Parathyroid adenoma (tissue), 2 donors: Measurements from ENCODE around the gene PER1.
A peak's percentile ranks its signal among the peaks of the same experiment; 100 is the strongest.

Source experiments
- H2AFZ ChIP-seq: fragments of 300-600 bp; sonication (generic); one replicate; pipeline ENCODE4 v1.7.0; 2017; ENCODE audit warnings: antibody characterized with exemption, mild to moderate bottlenecking
- H3K27ac ChIP-seq: fragments of 300-600 bp; sonication (generic); one replicate; pipeline ENCODE4 v1.7.0; 2017
- H3K27me3 ChIP-seq: fragments of 300-600 bp; sonication (generic); one replicate; pipeline ENCODE4 v1.7.0; 2017; ENCODE audit warnings: low read length; ENCODE audit not compliant: control insufficient read depth, insufficient read depth
- H3K36me3 ChIP-seq: fragments of 300-600 bp; sonication (generic); one replicate; pipeline ENCODE4 v1.7.0; 2017; ENCODE audit warnings: low read length; ENCODE audit not compliant: control insufficient read depth, insufficient read depth
- H3K4me1 ChIP-seq: fragments of 300-600 bp; sonication (generic); one replicate; pipeline ENCODE4 v1.7.0; 2017; ENCODE audit warnings: control low read depth
- H3K4me2 ChIP-seq: fragments of 300-600 bp; sonication (generic); one replicate; pipeline ENCODE4 v1.7.0; 2017; ENCODE audit warnings: low read length
- H3K4me3 ChIP-seq: fragments of 300-600 bp; sonication (generic); one replicate; pipeline ENCODE4 v1.7.0; 2017; ENCODE audit warnings: low read depth, low read length
- H3K79me2 ChIP-seq: fragments of 300-600 bp; sonication (generic); one replicate; pipeline ENCODE4 v1.7.0; 2017; ENCODE audit warnings: control low read depth
- H3K9ac ChIP-seq: fragments of 300-600 bp; sonication (generic); one replicate; pipeline ENCODE4 v1.7.0; 2017; ENCODE audit warnings: mild to moderate bottlenecking
- H3K9me3 ChIP-seq: fragments of 300-600 bp; sonication (generic); one replicate; pipeline ENCODE4 v1.7.0; 2017; ENCODE audit warnings: low read length; ENCODE audit not compliant: control insufficient read depth
- TF ChIP-seq, protein P1 (sequence below): fragments of 300-600 bp; sonication (generic); IDR thresholded peaks from one replicate; pipeline ENCODE4 v1.7.0; 2017; ENCODE audit warnings: antibody characterized with exemption, mild to moderate bottlenecking
- donor health status: primary hyperparathyroidism.

PER1 gene

GRCh38 chr17:8153957-8154607 is 1.9 kb upstream of the PER1 start:
- H3K79me2 ChIP-seq: peaks cover 41% of the 10 kb centered on the region
- H3K27me3 ChIP-seq: no peaks in the 10 kb centered on the region
- H2AFZ ChIP-seq: no peak overlapping the region
- peaks cover 34% of the 10 kb centered on the region for H3K4me1 ChIP-seq
- no peaks in the 10 kb centered on the region for H3K36me3 ChIP-seq
- peak overlapping the region; percentile 100 for H3K27ac ChIP-seq
- H3K4me2 ChIP-seq: peak overlapping the region; percentile 100
- H3K9me3 ChIP-seq: no peaks in the 10 kb centered on the region
- TF ChIP-seq, protein P1, sequence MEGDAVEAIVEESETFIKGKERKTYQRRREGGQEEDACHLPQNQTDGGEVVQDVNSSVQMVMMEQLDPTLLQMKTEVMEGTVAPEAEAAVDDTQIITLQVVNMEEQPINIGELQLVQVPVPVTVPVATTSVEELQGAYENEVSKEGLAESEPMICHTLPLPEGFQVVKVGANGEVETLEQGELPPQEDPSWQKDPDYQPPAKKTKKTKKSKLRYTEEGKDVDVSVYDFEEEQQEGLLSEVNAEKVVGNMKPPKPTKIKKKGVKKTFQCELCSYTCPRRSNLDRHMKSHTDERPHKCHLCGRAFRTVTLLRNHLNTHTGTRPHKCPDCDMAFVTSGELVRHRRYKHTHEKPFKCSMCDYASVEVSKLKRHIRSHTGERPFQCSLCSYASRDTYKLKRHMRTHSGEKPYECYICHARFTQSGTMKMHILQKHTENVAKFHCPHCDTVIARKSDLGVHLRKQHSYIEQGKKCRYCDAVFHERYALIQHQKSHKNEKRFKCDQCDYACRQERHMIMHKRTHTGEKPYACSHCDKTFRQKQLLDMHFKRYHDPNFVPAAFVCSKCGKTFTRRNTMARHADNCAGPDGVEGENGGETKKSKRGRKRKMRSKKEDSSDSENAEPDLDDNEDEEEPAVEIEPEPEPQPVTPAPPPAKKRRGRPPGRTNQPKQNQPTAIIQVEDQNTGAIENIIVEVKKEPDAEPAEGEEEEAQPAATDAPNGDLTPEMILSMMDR: no peak
- H3K9ac ChIP-seq: peak overlapping the region; percentile 100
- H3K4me3 ChIP-seq: peak overlapping the region; percentile 98

DNA sequence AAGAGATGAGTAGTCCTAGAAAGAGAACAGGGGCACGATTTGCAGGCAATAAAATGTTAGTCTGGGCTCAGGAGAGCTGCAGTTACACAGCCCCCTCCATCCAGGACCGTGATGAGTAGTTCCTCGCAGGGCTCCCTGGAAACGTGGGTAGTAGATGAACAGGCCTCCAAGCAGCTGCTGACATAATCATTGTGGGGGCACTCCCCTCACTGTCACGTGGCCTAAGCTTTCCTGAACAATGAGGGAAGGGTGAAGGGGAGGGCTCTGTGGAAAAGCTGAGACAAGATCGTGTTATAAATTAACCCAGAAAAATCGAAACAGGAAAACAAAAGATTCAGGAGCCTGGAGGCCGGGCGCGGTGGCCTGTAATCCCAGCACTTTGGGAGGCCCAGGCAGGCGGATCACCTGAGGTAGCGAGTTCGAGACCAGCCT is 1.3 kb upstream of the PER1 start:
- Histone ChIP-seq H3K9me3 (no peaks in the 10 kb centered on the region), H3K27me3 (no peaks in the 10 kb centered on the region), H2AFZ (no peak overlapping the region), H3K36me3 (no peaks in the 10 kb centered on the region), H3K4me1 (peaks cover 33% of the 10 kb centered on the region), H3K27ac (peak overlapping the region; percentile 100), H3K79me2 (peaks cover 43% of the 10 kb centered on the region), H3K4me2 (peak overlapping the region; percentile 74), H3K9ac (no peak overlapping the region), H3K4me3 (peak overlapping the region; percentile 89)
- TF ChIP-seq, protein P1: no peak

- Histone ChIP-seq H3K4me1 (peaks cover 30% of the 10 kb centered on the region), H3K9ac (no peak overlapping the region)
- TF ChIP-seq, protein P1: no peak
Observed at GRCh38 chr17:8153031-8153451, 837 bp upstream of the PER1 start.

DNA sequence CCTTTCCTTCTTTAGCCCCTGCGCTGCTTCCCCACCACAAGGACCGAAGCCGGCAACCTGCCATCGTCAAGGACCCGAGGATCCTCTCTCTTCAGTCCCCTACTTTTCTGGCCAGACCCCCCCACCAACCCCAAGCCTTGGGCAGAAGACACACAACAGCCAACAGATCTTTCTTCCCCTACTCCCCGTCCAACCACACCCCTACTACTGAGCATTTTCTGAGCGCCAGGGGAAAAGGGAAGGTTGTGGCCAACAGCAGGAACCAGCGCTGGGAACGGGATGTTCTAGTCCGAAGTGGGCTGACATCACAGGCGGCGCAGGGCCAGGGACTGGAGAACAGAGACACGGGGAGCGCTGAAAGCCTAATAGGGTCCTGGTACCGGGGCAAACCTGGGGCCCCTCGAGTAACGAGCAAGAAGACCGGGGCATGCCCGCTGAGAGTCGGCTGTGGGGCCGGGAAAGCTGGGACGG is 528 bp downstream of the PER1 start:
- peak overlapping the region; percentile 95 for H3K4me2 ChIP-seq
- H3K4me1 ChIP-seq: peaks cover 30% of the 10 kb centered on the region
- no peaks in the 10 kb centered on the region for H3K27me3 ChIP-seq
- H3K9ac ChIP-seq: peak overlapping the region; percentile 86
- H2AFZ ChIP-seq: no peak overlapping the region
- peak overlapping the region; percentile 89 for H3K4me3 ChIP-seq
- no peaks in the 10 kb centered on the region for H3K36me3 ChIP-seq
- no peaks in the 10 kb centered on the region for H3K9me3 ChIP-seq
- H3K79me2 ChIP-seq: peaks cover 59% of the 10 kb centered on the region
- H3K27ac ChIP-seq: peak overlapping the region; percentile 100
- TF ChIP-seq, protein P1: no peak

More at GRCh38 chr17:8153031-8153451, 837 bp upstream of the PER1 start:
- no peaks in the 10 kb centered on the region for H3K36me3 ChIP-seq
- H3K79me2 ChIP-seq: peaks cover 48% of the 10 kb centered on the region
- no peaks in the 10 kb centered on the region for H3K27me3 ChIP-seq
- no peaks in the 10 kb centered on the region for H3K9me3 ChIP-seq
- peak overlapping the region; percentile 89 for H3K4me3 ChIP-seq
- peak overlapping the region; percentile 74 for H3K4me2 ChIP-seq
- no peak overlapping the region for H2AFZ ChIP-seq
- H3K27ac ChIP-seq: peak overlapping the region; percentile 100
